T-helper 2 cell treated with Interferon-gamma antibody and Interleukin-4, amounts not matched to agents 5 μg/mL and 100 μg/mL, for 36 hours (primary cell): ENCODE results near the gene VARS1.
"Not testable (repeated sequence)": the region's sequence is repeated elsewhere in the genome, so short reads cannot be mapped to it uniquely, and the experiment has no call there.

Source experiments
- DNase-seq: peaks from one replicate; pipeline ENCODE4 v3.0.0; 2021; ENCODE audit warnings: low spot score
- H3K27ac Mint-ChIP-seq: one replicate; pipeline ENCODE4 v1.8.0; 2021; ENCODE audit warnings: mild to moderate bottlenecking, mixed read lengths
- H3K27me3 Mint-ChIP-seq: one replicate; pipeline ENCODE4 v1.8.0; 2021; ENCODE audit warnings: low read depth, mixed read lengths
- H3K36me3 Mint-ChIP-seq: one replicate; pipeline ENCODE4 v1.8.0; 2021; ENCODE audit warnings: low read depth, mixed read lengths
- H3K4me1 Mint-ChIP-seq: one replicate; pipeline ENCODE4 v1.8.0; 2021; ENCODE audit warnings: low read depth, mixed read lengths
- H3K4me3 Mint-ChIP-seq: one replicate; pipeline ENCODE4 v1.8.0; 2022; ENCODE audit warnings: mild to moderate bottlenecking, moderate library complexity, mixed read lengths
- H3K9me3 Mint-ChIP-seq: one replicate; pipeline ENCODE4 v1.8.0; 2021; ENCODE audit warnings: mixed read lengths

VARS1 gene

DNA sequence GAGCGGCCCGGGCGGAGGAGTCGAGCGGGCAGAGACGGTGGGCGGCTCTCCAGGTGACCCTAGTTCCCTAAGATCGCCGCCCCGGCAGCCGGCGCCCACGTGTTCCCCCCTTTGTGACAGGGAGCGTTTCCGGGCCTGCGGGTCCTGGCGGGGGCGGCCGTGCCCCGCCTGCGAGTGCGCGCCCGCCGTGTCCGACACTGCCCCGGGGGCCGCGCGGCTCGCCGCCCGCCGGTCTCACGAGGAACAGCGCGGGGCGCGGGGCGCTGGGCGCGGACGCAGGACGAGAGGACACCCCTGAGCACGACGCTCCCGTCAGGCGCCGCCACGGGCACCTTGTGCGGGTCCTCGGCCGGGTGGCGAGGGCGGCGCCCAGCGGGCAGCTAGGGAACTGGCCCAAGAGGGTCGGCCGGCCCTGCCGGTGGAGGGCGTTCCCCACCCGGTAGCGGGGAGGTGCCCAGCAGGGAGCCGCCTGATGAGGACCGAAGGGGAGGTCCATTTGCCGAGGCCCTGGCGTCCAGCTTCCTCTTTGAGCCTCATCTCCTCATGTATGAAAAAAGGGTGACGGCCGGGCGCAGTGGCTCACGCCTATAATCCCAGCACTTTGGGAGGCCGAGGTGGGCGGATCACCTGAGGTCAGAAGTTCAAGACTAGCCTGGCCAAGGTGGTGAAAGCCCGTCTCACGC is at the start of gene VARS1:
TSS of gene VARS1 (minus strand) at position 137 of the 683 bp plus-strand sequence. CDS start 535 bp downstream, outside the sequence.
- DNase-seq, result peak; percentile 87
- no peaks in the 10 kb centered on the region for H3K9me3 Mint-ChIP-seq
- no peaks in the 10 kb centered on the region for H3K27me3 Mint-ChIP-seq
- H3K27ac Mint-ChIP-seq, result peak within 1 kb of the TSS; percentile 96
- peaks cover 24% of the 10 kb centered on the region for H3K4me1 Mint-ChIP-seq
- H3K4me3 Mint-ChIP-seq, result peak within 1 kb of the TSS; percentile 79
- H3K36me3 Mint-ChIP-seq, result peaks cover 34% of the 10 kb centered on the region

DNA sequence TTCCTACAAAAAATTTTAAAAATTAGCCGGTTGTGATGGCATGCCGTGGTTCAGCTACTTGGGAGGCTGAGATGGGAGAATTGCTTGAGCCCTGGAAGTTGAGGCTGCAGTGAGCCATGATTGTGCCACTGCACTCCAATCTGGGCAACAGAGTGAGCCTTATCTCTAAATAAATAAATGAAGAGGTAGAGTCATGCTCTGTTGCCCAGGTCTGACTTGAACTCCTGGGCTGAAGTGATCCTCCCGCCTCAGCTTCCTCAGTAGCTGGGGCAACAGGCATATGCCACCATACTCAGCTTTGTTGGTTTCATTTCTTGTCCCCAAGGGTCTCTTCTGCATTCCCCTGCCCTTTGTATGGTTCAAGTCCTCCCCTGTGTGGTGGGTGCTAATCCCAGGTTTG is 49.0 kb upstream of the VARS1 start:
- Mint-ChIP-seq H3K4me1 (peaks cover 2% of the 10 kb centered on the region), H3K27me3 (no peaks in the 10 kb centered on the region), H3K36me3 (peaks cover 21% of the 10 kb centered on the region), H3K27ac (no peak overlapping the region), H3K9me3 (no peaks in the 10 kb centered on the region), H3K4me3 (no peak overlapping the region)
- no peak for DNase-seq

DNA sequence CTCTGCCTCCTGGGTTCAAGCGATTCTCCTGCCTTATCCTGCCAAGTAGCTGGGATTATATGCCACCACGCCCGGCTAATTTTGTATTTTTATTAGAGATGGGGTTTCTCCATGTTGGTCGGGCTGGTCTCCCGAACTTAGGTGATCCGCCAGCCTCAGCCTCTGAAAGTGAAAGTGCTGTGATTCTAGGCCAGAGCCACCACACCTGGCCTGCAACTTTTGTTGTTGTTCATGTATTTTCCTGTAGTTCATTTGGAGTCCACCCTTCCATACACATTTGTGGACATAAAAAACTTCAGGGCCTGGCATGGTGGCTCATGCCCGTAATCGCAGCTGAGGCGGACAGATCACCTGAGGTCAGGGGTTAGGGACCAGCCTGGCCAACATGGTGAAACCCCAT is 46.5 kb upstream of the VARS1 start:
- H3K4me1 Mint-ChIP-seq, result peaks cover 15% of the 10 kb centered on the region
- H3K27ac Mint-ChIP-seq, result no peak overlapping the region
- H3K4me3 Mint-ChIP-seq, result no peak overlapping the region
- H3K36me3 Mint-ChIP-seq, result peaks cover 43% of the 10 kb centered on the region
- no peaks in the 10 kb centered on the region for H3K9me3 Mint-ChIP-seq
- no peaks in the 10 kb centered on the region for H3K27me3 Mint-ChIP-seq
- no peak for DNase-seq

DNA sequence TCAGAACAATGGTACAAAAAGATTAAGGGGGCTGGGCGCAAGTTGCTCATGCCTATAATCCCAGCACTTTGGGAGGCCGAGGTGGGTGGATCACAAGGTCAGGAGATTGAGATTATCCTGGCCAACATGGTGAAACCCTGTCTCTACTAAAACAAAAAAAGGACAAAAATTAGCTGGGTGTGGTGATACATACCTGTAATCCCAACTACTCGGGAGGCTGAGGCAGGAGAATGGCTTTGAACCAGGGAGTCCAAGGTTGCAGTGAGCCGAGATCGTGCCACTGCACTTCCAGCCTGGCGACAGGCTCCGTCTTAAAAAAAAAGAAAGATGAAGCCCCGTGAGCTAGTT is 44.2 kb upstream of the VARS1 start:
- H3K36me3 Mint-ChIP-seq, result peaks cover 64% of the 10 kb centered on the region
- not testable (repeated sequence) for DNase-seq, H3K27ac Mint-ChIP-seq, H3K27me3 Mint-ChIP-seq, H3K9me3 Mint-ChIP-seq
- peak overlapping the region; percentile 24 for H3K4me3 Mint-ChIP-seq
- peaks cover 22% of the 10 kb centered on the region for H3K4me1 Mint-ChIP-seq

DNA sequence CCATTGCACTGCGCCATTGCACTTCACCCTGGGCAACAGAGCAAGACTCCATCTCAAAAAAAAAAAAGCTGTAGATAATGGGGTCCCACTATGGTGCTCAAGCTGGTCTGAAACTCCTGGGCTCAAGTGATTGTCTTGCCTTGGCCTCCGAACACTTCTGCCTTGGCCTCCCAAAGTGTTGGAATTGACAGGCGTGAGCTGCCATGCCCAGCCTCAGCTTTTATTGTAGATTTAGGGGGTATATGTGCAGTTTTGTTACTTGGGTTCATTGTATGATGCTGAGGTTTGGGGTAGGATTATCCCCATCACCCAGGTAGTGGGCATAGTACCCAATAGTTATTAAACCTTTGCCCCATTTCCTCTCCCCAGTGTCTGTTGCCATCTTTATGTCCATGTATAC is 43.4 kb upstream of the VARS1 start:
- peak overlapping the region; percentile 45 for H3K27ac Mint-ChIP-seq
- no peak for DNase-seq
- H3K4me3 Mint-ChIP-seq, result peak overlapping the region; percentile 24
- H3K9me3 Mint-ChIP-seq, result no peaks in the 10 kb centered on the region
- H3K36me3 Mint-ChIP-seq, result peaks cover 64% of the 10 kb centered on the region
- no peaks in the 10 kb centered on the region for H3K27me3 Mint-ChIP-seq
- peaks cover 22% of the 10 kb centered on the region for H3K4me1 Mint-ChIP-seq

DNA sequence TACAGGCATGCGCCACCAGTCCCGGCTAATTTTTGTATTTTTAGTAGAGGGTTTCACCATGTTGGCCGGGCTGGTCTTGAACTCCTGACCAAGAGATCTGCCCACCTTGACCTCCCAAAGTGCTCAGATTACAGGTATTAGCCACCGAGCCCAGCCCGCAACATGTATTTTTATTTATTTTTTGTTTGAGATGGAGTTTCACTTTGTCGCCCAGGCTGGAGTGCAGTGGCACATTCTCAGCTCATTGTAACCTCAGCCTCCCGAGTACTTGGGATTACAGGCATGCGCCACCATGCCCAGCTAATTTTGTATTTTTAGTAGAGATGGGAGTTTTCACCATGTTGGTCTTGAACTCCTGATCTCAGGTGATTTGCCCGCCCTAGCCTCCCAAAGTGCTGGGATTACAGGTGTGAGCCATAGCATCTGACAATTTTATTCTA is 42.6 kb upstream of the VARS1 start:
- peaks cover 64% of the 10 kb centered on the region for H3K36me3 Mint-ChIP-seq

DNA sequence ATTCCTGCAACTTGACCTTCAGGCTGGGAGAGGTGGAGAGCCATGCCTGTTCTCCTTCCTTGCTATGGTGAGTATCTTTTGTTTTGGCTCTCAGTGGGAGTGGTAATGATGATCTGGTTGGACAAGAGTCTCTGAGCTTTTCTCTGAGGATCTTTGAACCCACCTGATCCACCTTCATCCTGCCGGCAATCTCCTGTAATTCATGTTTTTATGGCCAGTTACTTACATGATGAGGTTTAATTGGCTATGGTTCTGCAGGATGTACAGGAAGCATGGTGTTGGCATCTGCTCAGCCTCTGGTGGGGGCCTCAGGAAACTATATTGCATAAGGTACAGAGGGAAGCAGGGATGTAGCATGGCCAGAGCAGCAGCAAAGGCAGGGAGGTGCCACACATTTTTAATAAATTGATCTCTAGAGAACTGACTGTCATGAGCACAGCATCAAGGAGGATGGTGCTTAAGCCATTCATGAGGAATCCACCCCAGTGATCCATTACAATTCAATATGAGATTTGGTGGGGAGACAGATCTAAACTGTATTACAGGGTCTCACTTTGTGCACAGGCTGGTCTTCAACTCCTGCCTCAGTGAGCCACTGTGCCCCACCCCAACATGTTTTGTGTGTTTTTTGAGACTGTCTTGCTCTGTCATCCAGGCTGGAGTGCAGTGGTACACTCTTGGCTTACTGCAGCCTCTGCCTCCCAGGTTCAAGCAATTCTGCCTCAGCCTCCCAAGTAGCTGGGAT is 42.0 kb upstream of the VARS1 start:
- Mint-ChIP-seq H3K27me3 (no peaks in the 10 kb centered on the region), H3K4me3 (peak overlapping the region; percentile 95), H3K27ac (peak overlapping the region; percentile 92), H3K36me3 (peaks cover 64% of the 10 kb centered on the region), H3K4me1 (peaks cover 23% of the 10 kb centered on the region), H3K9me3 (no peaks in the 10 kb centered on the region)
- DNase-seq, result no peak

More for the DNA sequence above, 42.6 kb upstream of the VARS1 start:
- not testable (repeated sequence) for DNase-seq, H3K9me3 Mint-ChIP-seq, H3K27ac Mint-ChIP-seq, H3K27me3 Mint-ChIP-seq
- H3K4me3 Mint-ChIP-seq, result peak overlapping the region; percentile 95
- peaks cover 23% of the 10 kb centered on the region for H3K4me1 Mint-ChIP-seq

DNA sequence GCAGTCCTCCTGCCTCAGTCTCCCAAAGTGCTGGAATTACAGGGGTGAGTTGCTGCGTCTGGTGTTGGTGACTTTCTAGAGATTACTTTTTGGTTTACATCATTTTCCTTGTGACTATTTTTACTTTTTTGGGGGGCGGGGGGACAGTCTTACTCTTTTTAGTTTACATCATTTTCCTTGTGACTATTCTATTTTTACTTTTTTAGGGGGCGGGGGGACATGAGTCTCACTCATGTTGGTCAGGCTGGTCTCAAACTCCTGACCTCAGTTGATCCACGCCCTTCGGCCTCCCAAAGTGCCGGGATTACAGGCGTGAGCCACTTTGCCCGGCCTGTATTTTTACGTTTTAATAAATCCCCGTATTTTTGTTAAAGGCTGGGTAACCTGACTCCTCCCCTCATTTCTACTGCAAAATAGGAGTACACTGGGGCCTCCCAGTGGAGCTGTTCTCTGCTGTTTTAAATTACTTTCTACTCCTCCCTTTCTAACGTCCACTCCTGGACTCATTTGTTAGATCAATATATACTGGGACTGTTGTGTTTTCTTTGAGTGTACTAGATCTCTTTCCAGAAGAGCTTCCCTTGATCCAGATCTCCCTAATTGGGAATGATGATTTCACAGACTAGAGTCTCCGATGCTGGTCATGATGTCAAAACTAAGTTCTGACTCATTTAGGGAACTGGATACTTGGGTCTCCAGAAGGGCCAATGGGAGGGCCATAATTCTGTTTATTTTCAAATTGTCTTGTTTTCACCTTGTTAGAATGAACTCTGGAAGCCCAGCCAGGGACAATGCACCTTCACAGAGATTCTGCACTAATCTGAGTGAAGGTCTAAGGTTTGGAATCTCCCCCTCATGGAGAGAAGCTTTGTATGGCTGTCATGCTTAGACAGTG is 41.2 kb upstream of the VARS1 start:
- H3K4me1 Mint-ChIP-seq, result peaks cover 25% of the 10 kb centered on the region
- H3K4me3 Mint-ChIP-seq, result peak overlapping the region; percentile 95
- peaks cover 61% of the 10 kb centered on the region for H3K36me3 Mint-ChIP-seq
- H3K27ac Mint-ChIP-seq, result peak overlapping the region; percentile 92
- H3K27me3 Mint-ChIP-seq, result no peaks in the 10 kb centered on the region
- DNase-seq, result no peak
- H3K9me3 Mint-ChIP-seq, result no peaks in the 10 kb centered on the region

DNA sequence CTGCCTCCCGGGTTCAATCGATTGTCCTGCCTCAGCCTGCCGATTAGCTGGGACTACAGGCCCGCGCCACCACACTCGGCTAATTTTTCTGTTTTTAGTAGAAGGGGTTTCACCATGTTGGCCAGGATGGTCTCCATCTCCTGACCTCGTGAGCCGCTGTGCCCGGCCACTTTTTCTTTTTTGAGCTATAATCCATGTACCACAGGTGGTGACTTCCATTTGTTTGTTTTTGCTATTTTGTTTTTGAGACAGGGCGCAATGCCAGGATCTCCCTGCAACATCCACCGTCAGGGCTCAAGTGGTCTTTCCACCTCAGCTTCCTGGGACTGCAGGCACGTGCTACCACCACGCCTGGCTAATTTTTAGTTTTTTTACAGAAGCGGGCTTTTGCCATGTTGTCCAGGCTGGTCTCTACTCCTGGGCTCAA is 40.5 kb upstream of the VARS1 start:
- peaks cover 27% of the 10 kb centered on the region for H3K4me1 Mint-ChIP-seq
- H3K36me3 Mint-ChIP-seq, result peaks cover 57% of the 10 kb centered on the region
- no peaks in the 10 kb centered on the region for H3K27me3 Mint-ChIP-seq
- peak overlapping the region; percentile 92 for H3K27ac Mint-ChIP-seq
- DNase-seq, result no peak
- H3K9me3 Mint-ChIP-seq, result no peaks in the 10 kb centered on the region
- peak overlapping the region; percentile 95 for H3K4me3 Mint-ChIP-seq

DNA sequence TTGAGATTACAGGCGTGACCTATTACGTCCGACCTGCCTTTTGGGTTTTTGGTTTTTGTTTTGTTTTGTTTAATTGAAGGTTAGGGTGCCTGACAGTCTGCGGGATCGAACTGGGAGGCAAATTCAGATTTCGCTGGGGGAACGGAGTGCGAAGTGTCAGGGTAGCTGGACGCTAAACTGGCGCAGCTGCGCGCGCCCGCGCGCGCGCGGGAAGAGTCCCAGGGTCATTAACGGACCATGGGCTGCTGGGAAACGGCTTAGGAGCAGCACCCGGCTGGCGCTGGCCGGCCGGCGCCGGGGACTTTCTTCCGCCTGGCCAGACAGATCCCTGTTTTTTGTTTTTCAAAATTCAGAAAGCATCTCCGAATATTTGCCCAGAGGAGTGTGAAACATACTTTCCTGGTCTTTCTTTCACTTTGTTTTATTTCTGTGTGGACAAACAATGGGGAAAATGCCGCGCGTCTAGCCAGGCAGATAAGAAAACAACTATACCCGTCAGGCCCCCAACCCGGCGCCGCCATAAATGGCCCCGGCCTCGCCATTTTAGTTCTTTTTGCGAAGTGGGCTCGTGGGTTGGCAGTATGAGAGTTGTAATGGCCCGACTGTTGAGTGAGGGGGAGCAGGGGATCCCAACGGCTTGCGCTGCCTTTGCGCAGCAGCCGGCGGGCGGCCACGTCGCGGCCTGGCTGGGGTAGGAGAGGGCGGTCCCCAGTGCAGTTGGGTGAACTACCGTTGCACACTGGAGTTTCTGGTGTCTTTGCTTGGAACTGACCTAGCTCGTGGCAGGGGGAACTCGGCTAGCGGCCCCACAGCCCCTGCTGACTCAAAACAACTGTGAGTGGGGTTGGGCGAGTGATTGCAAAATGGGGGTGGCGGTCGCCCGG is 39.1 kb upstream of the VARS1 start:
- Mint-ChIP-seq H3K27ac (peak overlapping the region; percentile 95), H3K9me3 (no peaks in the 10 kb centered on the region), H3K4me3 (peak overlapping the region; percentile 95), H3K27me3 (no peaks in the 10 kb centered on the region), H3K4me1 (peaks cover 34% of the 10 kb centered on the region), H3K36me3 (peaks cover 53% of the 10 kb centered on the region)
- peak; percentile 70 for DNase-seq

DNA sequence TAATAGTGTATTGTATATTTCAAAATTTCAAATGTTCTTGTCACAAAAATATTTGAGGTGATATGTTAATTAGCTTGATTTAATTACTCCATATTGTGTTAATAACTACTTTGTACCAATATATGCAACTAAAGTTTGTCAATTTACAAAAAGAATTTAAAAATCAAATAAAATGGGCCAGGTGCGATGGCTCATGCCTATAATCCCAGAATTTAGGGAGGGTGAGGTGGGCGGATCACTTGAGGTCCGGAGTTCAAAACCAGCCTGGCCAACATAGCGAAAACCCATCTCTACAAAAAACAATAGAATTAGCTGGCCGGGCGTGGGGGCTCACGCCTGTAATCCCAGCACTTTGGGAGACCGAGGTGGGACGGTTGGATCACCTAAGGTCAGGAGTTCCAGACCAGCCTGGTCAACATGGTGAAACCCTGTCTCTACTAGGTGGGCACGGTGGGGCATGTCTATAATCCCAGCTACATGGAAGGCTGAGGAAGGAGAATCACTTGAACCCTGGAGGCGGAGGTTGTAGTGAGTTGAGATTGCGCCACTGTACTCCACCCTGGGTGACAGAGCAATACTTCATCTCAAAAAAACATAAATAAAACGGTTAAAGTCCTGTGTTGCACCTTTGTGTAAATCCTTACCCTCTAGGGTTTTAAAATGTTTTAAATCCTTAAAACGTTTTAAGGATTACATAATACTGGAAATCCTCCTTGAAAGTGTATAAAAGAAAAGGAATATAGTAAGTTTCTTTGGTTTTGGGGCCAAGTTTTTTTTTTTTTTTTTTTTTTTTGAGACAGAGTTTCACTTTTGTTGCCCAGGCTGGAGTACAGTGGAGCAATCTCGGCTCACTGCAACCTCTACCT is 36.0 kb upstream of the VARS1 start:
- no peaks in the 10 kb centered on the region for H3K27me3 Mint-ChIP-seq
- no peak overlapping the region for H3K27ac Mint-ChIP-seq
- peak overlapping the region; percentile 92 for H3K4me3 Mint-ChIP-seq
- no peak for DNase-seq
- H3K36me3 Mint-ChIP-seq, result peaks cover 29% of the 10 kb centered on the region
- H3K9me3 Mint-ChIP-seq, result no peaks in the 10 kb centered on the region
- H3K4me1 Mint-ChIP-seq, result peaks cover 24% of the 10 kb centered on the region

DNA sequence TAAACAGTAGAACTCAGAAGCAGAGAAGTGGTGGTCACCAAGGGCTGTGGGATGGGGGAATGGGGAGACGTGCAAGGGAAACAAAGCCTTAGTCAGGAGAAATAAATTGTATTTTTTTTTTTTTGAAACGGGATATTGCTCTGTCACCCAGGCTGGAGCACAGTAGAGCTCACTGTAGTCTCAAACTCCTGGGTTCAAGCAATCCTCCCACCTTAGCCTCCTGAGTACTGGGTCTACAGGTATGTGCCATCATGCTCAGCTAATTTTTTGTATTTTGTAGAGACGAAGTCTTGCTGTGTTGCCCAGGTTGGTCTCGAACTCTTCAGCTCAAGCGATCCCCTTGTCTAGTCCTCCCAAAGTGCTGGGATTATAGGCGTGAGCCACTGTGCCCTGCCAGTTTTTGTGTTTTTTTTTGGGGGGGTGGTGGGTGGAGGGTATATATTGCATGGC is 35.4 kb upstream of the VARS1 start:
- Mint-ChIP-seq H3K4me3 (peak overlapping the region; percentile 92), H3K27me3 (no peaks in the 10 kb centered on the region)

More for the DNA sequence above, 35.4 kb upstream of the VARS1 start:
- H3K4me1 Mint-ChIP-seq, result peaks cover 22% of the 10 kb centered on the region
- no peak for DNase-seq
- peaks cover 22% of the 10 kb centered on the region for H3K36me3 Mint-ChIP-seq
- H3K27ac Mint-ChIP-seq, result peak overlapping the region; percentile 79
- no peaks in the 10 kb centered on the region for H3K9me3 Mint-ChIP-seq
